NT2/D1 (cell line): ENCODE results near the gene DDX43.

Experiments
- SUZ12 ChIP-seq: IDR thresholded peaks from 2 replicates; pipeline ENCODE4 v1.6.1; 2011; ENCODE audit not compliant: insufficient read length, insufficient read depth; ENCODE audit errors: extremely low read depth
- YY1 ChIP-seq: IDR thresholded peaks from 2 replicates; pipeline ENCODE4 v1.6.1; 2011; ENCODE audit not compliant: insufficient read length, insufficient read depth
- ZNF274 ChIP-seq: IDR thresholded peaks from 2 replicates; pipeline ENCODE4 v1.6.1; 2011; ENCODE audit warnings: mild to moderate bottlenecking, low read depth, low read length

DNA sequence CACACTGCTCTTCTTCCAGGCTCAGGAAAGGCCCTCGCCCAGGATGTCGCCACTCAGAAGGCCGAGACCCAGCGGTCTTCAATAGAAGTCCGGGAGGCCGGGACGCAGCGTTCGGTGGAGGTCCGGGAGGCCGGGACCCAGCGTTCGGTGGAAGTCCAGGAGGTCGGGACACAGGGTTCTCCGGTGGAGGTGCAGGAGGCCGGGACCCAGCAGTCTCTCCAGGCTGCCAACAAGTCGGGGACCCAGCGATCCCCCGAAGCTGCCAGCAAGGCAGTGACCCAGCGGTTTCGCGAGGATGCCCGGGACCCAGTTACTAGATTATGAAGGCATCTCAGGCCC is 31.1 kb upstream of the DDX43 start:
- TF ChIP-seq YY1 (no peak), SUZ12 (no peak), ZNF274 (no peak)
